Uterus (tissue), 4 donors: Measurements from ENCODE around the gene ABCB8. TPM values are rescaled to one million over a fixed set of nuclear protein-coding genes. Genes with fewer than 3 reads are reported as not detected.

Source experiments
- DNase-seq, 2 donors: peaks; one replicate each; pipeline ENCODE4 v3.0.0-alpha.2; 2019 to 2020
- H3K27ac ChIP-seq, 2 donors: fragments of 200-600 bp; sonication (generic); 1 replicate in 1 of 2; 2 replicates in 1 of 2; pipeline ENCODE4 v1.5.1; 2016 to 2018
- H3K27me3 ChIP-seq, 2 donors: fragments of 200-600 bp; sonication (generic); one replicate each; pipeline ENCODE4 v1.5.1; 2018 to 2019; ENCODE audit warnings: control low read depth in 1 of 2
- H3K36me3 ChIP-seq, 2 donors: fragments of 200-600 bp; sonication (generic); one replicate each; pipeline ENCODE4 v1.5.1; 2019; ENCODE audit warnings: control low read depth in 1 of 2
- H3K4me1 ChIP-seq, 2 donors: fragments of 200-600 bp; sonication (generic); one replicate each; pipeline ENCODE4 v1.5.1; 2018 to 2019; ENCODE audit warnings: control low read depth in 1 of 2
- H3K4me3 ChIP-seq, 2 donors: fragments of 200-600 bp; sonication (generic); 1 replicate in 1 of 2; 2 replicates in 1 of 2; pipeline ENCODE4 v1.5.1; 2018 to 2019; ENCODE audit warnings: mild to moderate bottlenecking in 1 of 2
- H3K9me3 ChIP-seq, 2 donors: fragments of 200-600 bp; sonication (generic); one replicate each; pipeline ENCODE4 v1.5.1; 2019; ENCODE audit warnings: control low read depth in 1 of 2
- CTCF ChIP-seq, 4 experiments: fragments of 200-600 bp in 2 of 4; fragments of 450-650 bp in 2 of 4; sonication (generic) in 2 of 4; IDR thresholded peaks; one replicate each; pipeline ENCODE4 v1.5.1; 2016 to 2019; ENCODE audit warnings: antibody characterized with exemption in 4 of 4, mild to moderate bottlenecking in 2 of 4, moderate library complexity in 1 of 4
- POLR2A ChIP-seq, 2 donors: fragments of 450-650 bp; IDR thresholded peaks; one replicate each; pipeline ENCODE4 v1.6.1; 2016; ENCODE audit warnings: antibody characterized with exemption in 2 of 2, mild to moderate bottlenecking in 1 of 2, moderate library complexity in 1 of 2
- intact Hi-C: fragments of 100-400 bp; cut with DNase I; formaldehyde crosslinking; loops from one replicate; pipeline ENCODE4 v1.15.1; 2023; ENCODE audit warnings: low total_unique reads
- total RNA-seq, 4 donors: library from RNA; depleted of rRNA in 3 of 4; stranded (reverse); fragments of >200 nt in 3 of 4; gene quantifications; one replicate each; pipeline versions ENCODE4 v1.1.0 to v1.2.4, GENCODE V29; 2014 to 2023
- donor health status: DM: yes; HTN: yes; CAD: no.

The ABCB8 gene
- total RNA-seq, 4 donors from 2014 or later = 18.7 to 54.3 (median 26.0) TPM

GRCh38 chr7:151073990-151074389 is 45.7 kb downstream of the ABCB8 start:
- Histone ChIP-seq H3K27ac (no peak overlapping the region), H3K27me3 (no peaks in the 10 kb centered on the region), H3K4me3 (no peak overlapping the region), H3K36me3 (no peaks in the 10 kb centered on the region), H3K9me3 (no peaks in the 10 kb centered on the region), H3K4me1 (no peaks in the 10 kb centered on the region)
- intact Hi-C loops = no loop called here
- DNase-seq = no peak
- TF ChIP-seq CTCF (IDR thresholded peaks at IDR 0.05) = no peak
- no peak for TF ChIP-seq POLR2A (IDR thresholded peaks at IDR 0.05)

GRCh38 chr7:151074817-151075661 is 46.8 kb downstream of the ABCB8 start:
- DNase-seq = no peak
- TF ChIP-seq POLR2A (IDR thresholded peaks at IDR 0.05) (no peak), CTCF (IDR thresholded peaks at IDR 0.05) (no peak)
- Histone ChIP-seq H3K36me3 (no peaks in the 10 kb centered on the region), H3K9me3 (no peaks in the 10 kb centered on the region), H3K4me3 (no peak overlapping the region), H3K4me1 (peaks cover 0 to 6% of the 10 kb centered on the region in 2 donors), H3K27ac (no peak overlapping the region), H3K27me3 (no peaks in the 10 kb centered on the region)
- intact Hi-C loops = no loop called here

- no peaks in the 10 kb centered on the region for H3K9me3 ChIP-seq
- intact Hi-C loops = no loop called here
- DNase-seq = no peak
- H3K4me3 ChIP-seq = no peak overlapping the region
- H3K4me1 ChIP-seq = peaks cover 0 to 6% of the 10 kb centered on the region in 2 donors
- H3K27ac ChIP-seq = no peak overlapping the region
- no peak for TF ChIP-seq CTCF (IDR thresholded peaks at IDR 0.05)
- no peak for TF ChIP-seq POLR2A (IDR thresholded peaks at IDR 0.05)
- H3K36me3 ChIP-seq = no peaks in the 10 kb centered on the region
- no peaks in the 10 kb centered on the region for H3K27me3 ChIP-seq
These were observed 47.4 kb downstream of the ABCB8 start for GRCh38 chr7:151075662-151075971.

- Histone ChIP-seq H3K9me3 (no peaks in the 10 kb centered on the region), H3K4me1 (peaks cover 0 to 8% of the 10 kb centered on the region in 2 donors), H3K27ac (no peak overlapping the region), H3K4me3 (no peak overlapping the region), H3K36me3 (no peaks in the 10 kb centered on the region), H3K27me3 (no peaks in the 10 kb centered on the region)
- no peak for TF ChIP-seq POLR2A (IDR thresholded peaks at IDR 0.05)
- TF ChIP-seq CTCF (IDR thresholded peaks at IDR 0.05) = no peak
- DNase-seq = no peak
- intact Hi-C loops = no loop called here
These were observed 47.8 kb downstream of the ABCB8 start for GRCh38 chr7:151075978-151076426.

GRCh38 chr7:151076863-151077704 is 48.8 kb downstream of the ABCB8 start:
- Histone ChIP-seq H3K4me1 (peaks cover 0 to 19% of the 10 kb centered on the region in 2 donors), H3K27me3 (no peaks in the 10 kb centered on the region), H3K9me3 (no peaks in the 10 kb centered on the region), H3K36me3 (no peaks in the 10 kb centered on the region), H3K4me3 (no peak overlapping the region), H3K27ac (no peak overlapping the region)
- intact Hi-C loops = no loop called here
- TF ChIP-seq POLR2A (IDR thresholded peaks at IDR 0.05) = no peak
- TF ChIP-seq CTCF (IDR thresholded peaks at IDR 0.05) = no peak
- DNase-seq = no peak
